Activated T-helper 1 cell treated with Interleukin-2 at 50 U/mL for 16 hours (primary cell): Measurements from ENCODE around the gene PNMA6F.

ENCODE experiments used
- DNase-seq: peaks from one replicate; pipeline ENCODE4 v3.0.0-alpha.2; 2020; ENCODE audit warnings: low read depth

Gene PNMA6F

GRCh38 chrX:153321381-153322124 lies at the start of gene PNMA6F:
TSS of gene PNMA6F (minus strand) at chrX:153321767. CDS start at chrX:153320674, 1,093 bp downstream.
- no peak for DNase-seq

GRCh38 chrX:153371256-153371655 lies 49.7 kb upstream of the PNMA6F start:
- no peak for DNase-seq

- DNase-seq, result no peak
These were observed 48.9 kb upstream of the PNMA6F start for GRCh38 chrX:153370293-153371055.

- no peak for DNase-seq
These were observed 45.4 kb upstream of the PNMA6F start for GRCh38 chrX:153366878-153367538.

DNA sequence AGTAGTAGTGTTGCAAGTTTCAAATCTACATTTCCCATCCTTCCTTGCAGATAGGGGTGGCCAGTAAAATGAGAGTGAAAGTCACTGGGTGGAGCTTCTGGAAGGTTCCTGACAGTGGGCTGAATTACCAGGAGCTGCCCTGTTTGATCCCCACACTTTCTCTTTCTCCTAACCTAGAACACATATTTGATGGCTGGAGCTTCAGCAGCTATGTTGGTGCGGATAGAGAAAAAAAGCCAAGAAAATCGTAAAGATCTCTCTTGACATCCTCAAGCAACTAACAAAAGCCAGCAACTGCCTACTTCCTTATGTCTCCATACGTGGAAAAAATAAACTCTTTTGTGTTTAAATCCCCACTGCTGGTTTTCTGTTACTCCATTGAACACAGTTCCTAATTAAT lies 44.6 kb upstream of the PNMA6F start:
- DNase-seq, result no peak

DNA sequence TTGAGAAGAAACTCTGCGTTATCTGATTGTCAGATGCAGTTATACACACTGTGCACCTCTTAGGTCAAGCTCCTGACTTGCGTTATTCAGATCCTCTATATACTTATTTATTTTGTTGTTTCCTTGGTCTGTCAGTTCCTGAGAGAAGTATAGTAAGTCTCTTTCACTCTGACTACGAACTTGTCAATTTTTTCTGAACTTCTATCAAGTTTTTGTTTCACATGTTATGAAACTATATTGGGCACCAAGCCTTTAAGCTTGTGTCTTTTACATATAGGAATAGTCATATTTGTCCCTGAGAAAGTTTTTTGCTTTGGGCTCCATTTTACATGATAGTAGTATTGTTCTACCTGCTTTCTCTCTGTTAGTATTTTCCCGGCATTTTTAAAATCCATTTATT lies 44.1 kb upstream of the PNMA6F start:
- DNase-seq, result no peak

DNA sequence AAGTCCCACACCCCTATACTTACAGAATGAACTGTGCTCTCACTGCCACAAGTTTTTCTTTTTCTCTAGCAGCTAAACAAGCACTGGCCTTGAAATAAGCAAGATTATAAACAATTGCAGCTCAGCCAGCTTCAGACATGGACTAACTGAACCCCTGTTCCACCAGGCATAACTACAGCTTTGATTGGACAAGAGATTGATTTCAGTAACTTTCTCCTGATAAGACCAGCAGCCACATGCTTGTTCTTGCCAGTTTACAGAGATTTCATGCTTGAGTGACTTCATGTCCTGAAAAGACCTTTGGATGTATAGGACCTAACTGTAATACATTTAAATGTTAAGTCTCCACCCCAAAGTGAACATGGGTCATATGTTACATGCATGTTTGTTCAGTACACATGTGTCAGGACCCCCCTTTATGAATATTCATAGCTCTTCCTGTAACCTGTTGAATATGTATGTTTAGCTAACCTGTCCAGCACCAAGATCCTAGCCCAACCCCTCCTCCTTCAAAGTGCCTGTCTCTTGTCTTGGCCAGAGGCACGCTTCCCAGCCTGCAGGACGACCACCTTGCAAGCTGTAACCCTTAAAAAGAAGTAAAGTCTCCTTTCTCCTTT lies 40.3 kb upstream of the PNMA6F start:
- no peak for DNase-seq

DNA sequence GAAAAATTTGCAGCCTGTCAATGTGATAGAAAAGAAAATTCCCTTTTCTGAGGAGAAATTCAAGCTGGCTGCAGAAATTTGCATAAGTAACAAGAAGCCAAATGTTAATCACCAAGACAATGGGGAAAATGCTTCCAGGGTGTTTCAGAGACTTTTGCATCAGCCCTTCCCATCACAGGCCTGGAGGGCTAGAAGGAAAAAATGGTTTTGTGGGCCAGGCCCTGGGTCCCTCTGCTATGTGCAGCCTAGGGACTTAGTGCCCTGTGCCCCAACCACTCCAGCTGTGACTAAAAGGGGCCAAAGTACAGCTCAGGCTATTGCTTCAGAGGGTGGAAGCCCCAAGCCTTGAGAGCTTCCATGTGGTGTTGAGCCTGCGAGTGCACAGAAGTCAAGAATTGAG lies 36.3 kb upstream of the PNMA6F start:
- no peak for DNase-seq

GRCh38 chrX:153353416-153353815 lies 31.8 kb upstream of the PNMA6F start:
- no peak for DNase-seq

- DNase-seq, result no peak
These were observed 31.3 kb upstream of the PNMA6F start for GRCh38 chrX:153352858-153353257.

DNA sequence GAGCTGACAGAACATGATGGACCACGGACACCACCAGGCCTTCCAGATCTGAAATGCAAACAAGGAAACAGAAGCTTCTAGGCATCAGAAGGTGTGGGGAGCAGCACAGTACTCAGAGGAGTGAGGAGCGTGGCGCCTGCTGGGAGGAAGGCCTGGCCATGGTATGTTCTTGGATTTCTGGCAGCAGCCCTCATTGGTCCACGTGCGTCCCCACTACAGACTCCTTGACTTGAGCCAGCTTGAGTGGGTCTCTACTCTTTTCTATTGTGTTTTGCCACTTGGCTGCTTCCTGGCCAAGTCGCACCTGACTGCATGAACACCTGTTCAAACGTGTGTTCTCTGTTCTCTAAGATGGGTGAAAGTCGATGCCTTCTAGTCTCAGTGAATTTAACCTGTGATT lies 30.4 kb upstream of the PNMA6F start:
- DNase-seq, result no peak

DNA sequence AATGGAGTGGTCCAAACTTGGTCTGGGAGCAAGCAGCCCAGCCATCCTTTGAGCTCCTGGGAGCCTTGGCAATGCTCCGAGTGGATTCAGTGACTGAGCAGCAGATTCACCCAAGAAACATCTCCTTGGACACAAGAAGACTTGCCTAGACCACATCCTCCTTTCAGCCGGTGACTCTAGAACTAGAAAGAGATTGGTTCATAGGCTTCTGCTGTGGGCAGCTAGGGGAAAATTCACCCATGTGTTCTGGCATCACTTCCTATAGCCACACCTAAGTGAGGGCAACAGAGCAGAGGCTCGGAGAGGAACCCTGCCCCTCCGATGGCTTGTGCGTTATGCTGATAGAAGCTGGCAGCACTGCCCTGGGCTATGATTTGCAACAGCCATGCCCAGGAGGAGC lies 28.4 kb upstream of the PNMA6F start:
- no peak for DNase-seq

GRCh38 chrX:153348421-153348820 lies 26.9 kb upstream of the PNMA6F start:
- DNase-seq, result no peak

- DNase-seq, result no peak
These were observed 26.0 kb upstream of the PNMA6F start for GRCh38 chrX:153347530-153347929.

DNA sequence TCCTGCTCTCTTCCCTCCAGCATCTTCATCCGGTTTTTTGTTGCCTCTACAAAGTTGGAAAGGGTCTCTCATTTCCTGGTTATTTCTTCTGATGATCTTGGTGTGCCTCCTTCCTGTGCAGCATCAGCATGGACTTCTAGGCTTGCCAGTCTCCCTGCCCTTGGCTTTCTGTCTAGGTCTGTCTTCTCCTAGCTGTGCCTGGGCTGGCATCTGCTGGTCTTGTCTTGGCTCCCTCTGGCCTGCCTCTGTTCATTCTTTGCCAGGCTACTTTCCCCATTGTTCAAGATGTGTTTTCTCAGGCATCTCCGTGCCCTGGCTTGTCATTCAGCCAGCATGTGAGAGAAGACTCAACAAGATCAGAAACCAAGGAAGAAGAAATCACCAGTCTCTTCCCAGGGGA lies 22.1 kb upstream of the PNMA6F start:
- no peak for DNase-seq

DNA sequence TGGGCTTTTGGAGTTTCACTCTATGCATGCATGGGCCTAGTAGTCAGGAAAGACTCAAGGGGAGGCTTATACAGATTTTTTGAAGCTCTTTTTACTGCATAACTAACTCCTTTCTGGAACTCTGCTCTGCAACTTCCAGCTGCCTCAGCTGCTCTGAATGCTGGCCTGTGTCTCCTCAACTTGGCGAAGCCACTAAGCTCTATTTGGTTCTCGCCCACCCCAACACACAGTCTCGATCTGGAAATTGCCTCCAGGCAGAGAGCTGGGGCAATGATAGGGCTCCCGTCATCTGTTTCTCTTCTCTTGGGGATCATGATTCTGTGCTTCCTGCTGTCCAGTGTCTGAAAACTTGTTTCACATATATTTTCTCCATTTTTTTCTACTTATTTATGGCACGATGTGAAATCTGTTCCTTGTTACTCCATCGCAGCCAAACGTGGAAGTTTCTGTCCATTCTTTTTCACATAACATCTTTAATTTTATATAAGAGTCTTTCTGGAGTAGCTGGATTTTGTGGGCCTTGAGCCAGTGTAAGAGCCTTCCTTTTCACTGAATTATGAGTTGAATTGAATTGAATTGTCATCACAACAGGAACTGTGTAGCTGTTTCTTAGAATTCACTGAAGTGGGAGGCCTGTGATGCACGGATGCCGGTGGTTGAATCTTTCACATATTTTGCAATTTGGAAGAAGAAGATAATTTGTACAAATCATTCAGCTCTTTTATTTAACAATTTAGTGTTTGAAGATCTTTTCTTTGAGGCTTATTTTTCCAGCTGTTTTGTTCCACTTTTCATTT lies 21.4 kb upstream of the PNMA6F start:
- no peak for DNase-seq

- no peak for DNase-seq
These were observed 18.5 kb upstream of the PNMA6F start for GRCh38 chrX:153340111-153340510.

GRCh38 chrX:153339662-153340061 lies 18.1 kb upstream of the PNMA6F start:
- no peak for DNase-seq

DNA sequence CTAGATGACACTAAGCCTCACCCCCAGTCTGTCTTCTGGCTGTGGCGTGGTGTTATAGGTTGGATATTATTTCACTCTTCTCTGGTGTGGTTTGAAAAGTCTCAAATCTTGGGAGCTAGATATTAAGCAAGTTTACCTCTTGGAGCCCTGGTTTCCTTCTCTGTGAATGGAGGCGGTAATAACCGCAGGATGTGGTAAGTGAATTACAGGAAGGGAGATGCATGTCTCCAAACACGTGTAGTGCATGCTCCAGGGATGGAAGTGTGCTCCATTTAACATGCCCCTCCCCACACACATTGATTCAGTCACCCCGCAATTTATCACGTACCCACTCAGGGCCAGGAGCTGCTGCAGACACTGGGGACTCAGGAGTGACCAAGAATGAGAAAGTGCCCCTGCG lies 17.3 kb upstream of the PNMA6F start:
- no peak for DNase-seq

DNA sequence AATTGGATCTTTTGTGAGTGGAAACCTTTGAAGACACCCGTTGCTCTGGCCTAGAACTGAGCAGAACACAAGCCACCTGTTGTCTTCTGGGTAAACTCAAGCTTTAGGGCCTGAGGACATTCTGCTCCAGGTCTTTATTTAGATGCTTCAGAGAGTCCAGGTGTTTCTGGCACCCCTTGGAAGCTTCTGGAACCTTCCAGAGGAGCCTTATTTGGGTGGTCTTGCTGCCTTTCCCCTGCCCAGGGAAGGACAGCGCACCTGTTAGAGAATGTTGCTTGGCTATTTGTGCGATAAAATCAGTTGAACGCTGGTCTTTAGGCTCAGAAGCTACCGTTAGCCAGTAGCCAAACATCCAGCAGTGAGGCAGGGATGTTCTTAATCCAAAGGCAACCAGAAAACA lies 15.4 kb upstream of the PNMA6F start:
- DNase-seq, result no peak

- DNase-seq, result no peak
These were observed 14.7 kb upstream of the PNMA6F start for GRCh38 chrX:153336121-153336894.
